Embryonic facial prominence (tissue), 1 donor: ENCODE results near the gene FLNA.
"Not testable (repeated sequence)": the region's sequence is repeated elsewhere in the genome, so short reads cannot be mapped to it uniquely, and the experiment has no call there.

Experiments
- DNase-seq: peaks from one replicate; pipeline ENCODE4 v3.0.0-alpha.2; 2016; ENCODE audit errors: extremely low spot score

The FLNA gene

GRCh38 chrX:154374313-154375155, at the start of gene FLNA:
Gene FLNA, minus strand, starts transcription at chrX:154374634. Its CDS starts 3,389 bp downstream, at chrX:154371245.
- DNase-seq, result no peak

- DNase-seq, result no peak
Observed at GRCh38 chrX:154420402-154420756, 45.9 kb upstream of the FLNA start.

- DNase-seq, result no peak
Observed at GRCh38 chrX:154419688-154420401, 45.4 kb upstream of the FLNA start.

- DNase-seq, result no peak
Observed at GRCh38 chrX:154419189-154419588, 44.8 kb upstream of the FLNA start.

- no peak for DNase-seq
Observed at GRCh38 chrX:154417157-154417556, 42.7 kb upstream of the FLNA start.

- no peak for DNase-seq
Observed at GRCh38 chrX:154413142-154413541, 38.7 kb upstream of the FLNA start.

GRCh38 chrX:154412468-154412867, 38.0 kb upstream of the FLNA start:
- DNase-seq, result no peak

- DNase-seq, result no peak
Observed at GRCh38 chrX:154411981-154412340, 37.5 kb upstream of the FLNA start.

- no peak for DNase-seq
Observed at GRCh38 chrX:154409222-154409871, 34.9 kb upstream of the FLNA start, which contains the start of gene DNASE1L1. Gene DNASE1L1, minus strand, starts transcription at chrX:154409254. Its CDS starts 3,686 bp downstream, at chrX:154405568.

- DNase-seq, result no peak
Observed at GRCh38 chrX:154408659-154409221, 34.3 kb upstream of the FLNA start.

GRCh38 chrX:154404625-154405192, 30.3 kb upstream of the FLNA start:
- DNase-seq, result no peak

GRCh38 chrX:154403858-154404257, 29.4 kb upstream of the FLNA start:
- no peak for DNase-seq

- no peak for DNase-seq
Observed at GRCh38 chrX:154403192-154403591, 28.8 kb upstream of the FLNA start.

- no peak for DNase-seq
Observed at GRCh38 chrX:154402622-154403127, 28.2 kb upstream of the FLNA start.

GRCh38 chrX:154401918-154402621, 27.6 kb upstream of the FLNA start:
- DNase-seq, result no peak

GRCh38 chrX:154401045-154401799, 26.8 kb upstream of the FLNA start:
- DNase-seq, result no peak

- not testable (repeated sequence) for DNase-seq
Observed at GRCh38 chrX:154400369-154400817, 26.0 kb upstream of the FLNA start.

GRCh38 chrX:154399527-154400368, 25.3 kb upstream of the FLNA start:
- DNase-seq, result no peak
